NCI-H128 (cell line): Measurements from ENCODE around the gene CMIP.

Experiments used
- DNase-seq: peaks from one replicate; lab custom pipeline; 2025; ENCODE audit not compliant: unreplicated experiment; lab: John Stamatoyannopoulos, UW

Gene CMIP

DNA sequence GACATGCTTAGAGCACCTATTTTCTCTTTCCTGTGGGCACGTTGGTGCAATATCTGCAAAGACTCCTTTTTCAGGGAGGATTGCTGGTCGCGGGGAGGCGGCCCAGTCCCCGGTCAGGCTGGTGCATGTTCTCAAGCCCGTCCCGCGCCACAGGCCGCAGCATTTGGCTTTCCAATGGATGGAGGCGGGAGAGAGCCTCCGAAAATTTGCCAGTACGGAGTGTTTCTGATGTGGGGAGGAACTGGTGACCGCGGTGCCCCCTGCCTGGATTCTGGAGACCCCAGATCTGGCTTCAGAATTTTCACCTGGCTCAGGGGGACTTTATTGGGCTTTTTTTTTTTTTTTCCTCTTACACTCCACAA, 2.3 kb downstream of the CMIP start:
- no peak for DNase-seq

DNA sequence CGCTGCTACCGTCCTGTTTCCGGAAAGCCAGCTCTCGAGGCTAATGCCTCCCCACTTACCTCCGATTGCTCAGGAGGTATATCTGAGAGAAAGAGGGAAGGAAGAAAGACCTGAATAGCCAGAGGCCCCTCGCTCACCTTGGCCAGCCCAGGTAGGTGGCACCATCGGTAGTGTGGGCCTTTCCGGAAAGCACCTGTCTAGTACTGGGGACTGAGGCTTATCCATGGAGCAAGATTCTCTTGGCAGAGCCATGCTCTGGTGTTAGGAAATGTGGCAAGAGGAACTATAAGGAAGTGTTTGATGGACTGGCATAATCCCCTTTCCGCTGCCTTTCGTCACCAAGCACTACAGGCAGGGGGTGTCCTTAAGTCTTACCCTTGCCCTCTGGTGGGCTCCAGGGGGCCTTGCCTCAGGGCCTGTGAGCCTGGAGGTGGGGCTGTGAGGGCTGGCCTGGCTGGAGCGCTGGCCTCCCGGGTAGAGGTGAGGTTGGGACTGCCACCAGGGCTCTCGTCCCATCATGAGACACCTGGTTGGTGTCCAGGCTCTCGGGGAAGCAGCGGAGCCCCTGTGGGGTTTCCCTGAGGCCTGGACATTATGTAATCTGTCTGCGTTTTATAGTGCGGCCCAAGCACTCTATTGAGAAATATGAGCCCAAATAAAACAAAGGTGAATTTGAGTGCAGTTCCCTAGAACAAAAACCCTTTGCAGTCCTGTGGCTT, 2.9 kb downstream of the CMIP start:
- DNase-seq = no peak

DNA sequence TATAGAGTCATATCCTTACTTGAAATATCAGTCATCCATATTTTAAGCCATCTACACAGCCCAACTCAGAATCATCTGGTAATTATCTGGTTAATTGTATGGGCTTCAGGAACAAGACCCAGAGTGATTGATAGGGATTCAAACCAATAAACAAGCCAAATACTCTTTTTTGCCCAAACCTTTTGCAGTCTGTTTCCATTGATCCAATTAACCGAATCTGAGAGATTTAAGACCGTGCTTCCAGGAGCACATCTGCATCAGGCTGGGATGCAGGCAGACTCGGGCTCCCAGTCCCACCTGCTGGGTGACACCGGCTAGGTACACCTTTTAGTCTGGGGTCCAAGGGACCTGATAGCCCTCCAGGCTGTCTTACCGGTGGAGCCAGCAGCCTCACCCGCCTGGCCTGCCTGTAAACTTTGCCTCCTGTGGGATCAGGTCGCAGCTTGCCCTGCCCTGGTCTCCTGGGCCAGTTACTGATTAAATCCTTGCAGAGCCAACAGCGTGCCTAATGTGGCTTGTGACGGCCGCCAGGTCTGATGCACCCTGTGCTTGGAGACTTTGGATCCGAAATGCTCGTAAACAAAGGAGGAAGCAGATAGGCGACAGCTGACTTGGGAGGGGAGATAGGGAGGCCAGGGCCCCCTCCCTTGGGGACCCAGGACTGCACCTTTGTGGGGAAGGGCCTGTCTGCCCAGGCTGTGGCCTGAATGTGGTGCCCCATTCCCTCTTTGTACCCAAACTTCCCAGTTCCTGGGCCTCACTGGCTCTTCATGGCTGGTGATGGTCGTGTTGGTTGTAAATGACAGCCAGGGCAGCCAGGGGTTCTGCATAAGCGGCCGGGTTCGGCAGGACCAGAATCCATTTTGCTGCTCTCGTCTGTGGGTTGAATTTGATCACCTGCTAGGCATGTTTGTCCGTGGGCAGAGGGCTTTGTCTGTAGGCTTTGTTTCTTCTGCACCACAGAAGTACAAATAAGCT, 3.8 kb downstream of the CMIP start:
- no peak for DNase-seq

DNA sequence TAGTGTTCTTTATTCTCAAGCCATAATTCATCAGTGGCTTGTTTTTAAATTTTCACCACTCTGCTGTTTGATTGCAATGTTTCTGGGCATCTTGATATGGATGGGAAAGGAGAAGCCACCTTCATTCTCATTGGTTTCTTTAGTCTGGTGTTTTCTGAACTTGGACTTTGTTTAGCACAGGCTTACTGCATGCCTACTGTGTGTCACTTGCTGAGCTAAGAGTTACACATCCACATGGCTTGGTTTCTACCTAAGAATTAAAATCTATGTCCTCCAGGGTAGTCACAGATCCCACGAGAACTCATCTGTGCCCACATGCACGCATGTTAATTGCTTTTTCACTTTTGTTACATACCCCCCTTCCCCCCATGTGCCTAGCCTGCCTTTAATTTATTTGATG, 4.6 kb downstream of the CMIP start:
- DNase-seq = no peak

DNA sequence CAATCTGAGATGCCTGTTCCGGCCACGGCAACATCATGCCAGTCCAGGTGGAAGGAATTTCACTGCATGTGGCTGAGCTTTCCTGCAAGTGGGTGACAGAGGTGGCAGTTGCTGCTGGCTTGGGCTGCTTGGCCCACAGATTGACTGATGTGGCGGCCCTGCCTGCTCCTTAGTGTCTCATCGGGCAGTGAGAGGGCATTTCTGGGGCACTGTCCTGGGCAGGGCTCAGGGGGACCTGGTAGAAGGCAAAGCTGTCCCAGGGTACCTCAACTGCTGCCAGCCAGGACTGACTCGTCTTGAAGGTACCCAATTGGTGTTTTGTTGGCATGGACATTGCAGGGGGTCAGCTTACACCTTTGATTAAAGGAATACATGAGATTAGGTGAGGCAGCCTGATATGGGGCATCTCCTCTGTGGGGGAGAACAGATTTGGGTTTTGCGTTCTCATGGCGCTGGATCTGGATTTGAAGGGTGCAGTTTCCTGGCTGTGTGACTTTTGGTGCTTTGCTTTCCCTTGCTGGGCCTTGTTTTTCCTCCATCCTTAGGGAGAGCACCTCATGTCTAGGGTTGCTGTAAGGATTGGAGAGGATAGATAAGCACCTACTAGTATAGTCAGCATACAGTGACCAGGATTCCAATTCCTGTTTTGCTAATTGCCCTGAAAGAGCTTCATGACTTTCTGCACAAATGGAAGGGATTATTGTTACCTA, 5.4 kb downstream of the CMIP start:
- DNase-seq = no peak

DNA sequence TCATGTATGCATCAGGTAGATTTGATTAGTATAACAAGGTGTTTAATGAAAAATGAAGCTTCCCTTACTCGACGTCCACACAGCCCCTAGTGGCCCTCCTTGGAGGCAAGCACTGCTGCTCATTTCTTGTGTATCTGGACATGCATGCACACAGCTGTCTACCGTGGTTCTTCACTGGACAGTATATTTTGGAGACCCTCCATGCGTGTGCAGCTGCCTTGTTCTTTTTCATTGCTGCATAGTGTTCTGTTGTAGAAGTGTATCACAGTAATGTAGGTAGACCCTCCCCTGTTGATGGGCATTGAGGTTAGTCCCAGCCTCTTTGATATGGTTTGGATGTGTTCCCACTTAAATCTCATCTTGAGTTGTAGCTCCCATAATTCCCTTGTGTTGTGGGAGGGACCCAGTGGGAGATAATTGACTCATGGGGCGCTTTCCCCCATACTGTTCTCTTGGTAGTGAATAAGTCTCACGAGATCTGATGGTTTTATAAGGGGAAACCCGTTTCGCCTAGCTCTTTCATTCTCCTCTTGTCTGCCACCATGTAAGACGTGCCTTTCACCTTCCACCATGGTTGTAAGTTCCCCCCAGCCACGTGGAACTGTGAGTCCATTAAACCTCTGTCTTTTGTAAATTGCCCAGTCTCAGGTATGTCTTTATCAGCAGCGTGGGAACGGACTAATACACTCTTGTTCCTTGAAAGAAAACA, 6.3 kb downstream of the CMIP start:
- no peak for DNase-seq

DNA sequence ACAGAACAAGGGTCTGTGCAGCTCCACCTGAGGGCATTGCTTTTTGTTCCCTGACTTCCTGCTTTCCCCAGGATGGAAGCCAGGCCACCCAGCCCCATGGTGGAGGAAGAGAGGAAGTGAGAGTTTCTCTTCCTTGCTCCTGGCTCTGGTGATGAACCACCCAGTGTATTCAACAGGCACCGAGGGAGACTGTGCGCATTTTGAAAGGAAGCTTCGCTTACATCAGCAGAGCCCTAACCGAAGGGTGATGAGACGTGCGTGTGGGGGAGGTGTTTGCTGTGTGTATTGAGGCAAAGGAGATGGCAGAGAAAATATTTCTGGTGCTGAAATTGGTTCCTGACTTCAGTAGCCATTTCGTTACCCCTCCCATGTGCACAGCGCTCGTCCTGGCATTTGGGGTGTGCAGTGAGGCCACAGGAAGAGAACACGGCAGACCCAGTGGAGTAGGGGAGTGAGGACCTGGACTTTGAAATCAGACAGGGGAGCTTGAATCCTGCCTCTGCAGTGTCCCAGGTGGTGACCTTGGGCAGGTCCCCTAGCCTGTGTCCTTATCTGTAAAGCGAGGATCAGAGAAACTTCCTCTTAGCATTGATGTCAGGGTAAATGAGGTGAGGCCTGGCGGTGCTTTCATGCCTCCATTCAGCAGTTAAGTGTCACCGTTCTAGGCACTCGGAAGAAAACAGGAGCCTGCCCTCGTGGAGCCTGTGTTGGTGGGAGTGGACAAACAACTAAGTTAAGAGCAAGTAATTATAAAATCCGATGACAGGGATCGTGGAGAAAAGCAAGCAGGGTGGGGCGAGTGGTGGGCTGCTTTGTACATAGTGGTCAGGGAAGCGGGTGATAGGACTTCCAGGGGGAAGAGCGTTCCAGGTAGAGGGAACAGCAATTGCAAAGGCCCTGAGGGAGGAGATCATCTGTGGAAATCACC, 7.4 kb downstream of the CMIP start:
- DNase-seq = no peak

DNA sequence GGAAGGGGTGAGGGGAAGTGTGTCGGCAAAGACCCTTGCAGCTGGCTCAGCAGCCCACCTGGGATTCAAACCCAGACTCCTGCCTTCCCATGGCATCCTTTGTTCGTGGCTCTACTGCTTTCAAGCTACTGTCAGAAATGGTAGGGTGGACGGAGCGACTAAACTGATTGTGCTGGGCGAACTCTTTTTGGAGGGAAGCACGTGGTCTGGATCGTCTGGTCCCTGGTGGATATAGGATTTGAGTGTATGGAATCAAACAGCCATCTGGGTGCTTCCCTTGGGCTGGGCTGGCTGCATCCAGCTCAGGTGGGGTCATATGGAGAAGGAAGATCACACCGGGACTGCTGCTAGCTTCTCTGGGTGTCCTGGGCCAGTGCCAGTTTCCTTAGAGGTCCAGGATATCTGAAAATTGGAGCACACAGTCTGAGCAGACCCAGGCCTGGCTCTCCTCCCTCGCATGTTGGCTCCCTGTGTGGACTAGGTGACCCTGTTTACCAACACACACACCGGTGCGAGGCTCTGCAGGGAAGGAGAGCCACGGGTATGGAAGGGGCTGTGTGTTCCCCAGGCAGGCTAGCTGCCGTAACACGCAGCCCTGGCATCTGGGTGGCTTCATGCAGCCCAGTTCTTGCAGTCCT, 8.6 kb downstream of the CMIP start:
- no peak for DNase-seq

DNA sequence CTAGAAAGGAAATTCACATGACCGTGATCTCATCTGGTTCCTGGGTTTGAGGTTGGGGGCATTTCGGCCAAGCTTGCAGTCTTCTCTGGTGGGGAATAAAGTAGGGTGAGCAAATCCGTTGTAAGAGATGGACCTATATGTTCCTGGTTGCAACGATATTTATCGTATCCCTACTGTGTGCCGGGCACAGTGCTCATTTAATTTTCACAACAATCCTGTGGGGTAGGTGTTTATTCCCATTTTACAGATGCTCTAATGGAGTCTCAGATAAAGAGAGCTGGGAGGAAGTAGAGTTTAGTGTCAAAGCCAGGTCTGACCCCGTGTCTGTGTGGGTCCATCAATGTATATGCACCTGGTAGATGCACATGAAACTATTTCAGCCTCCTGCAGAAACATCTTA, 9.4 kb downstream of the CMIP start:
- no peak for DNase-seq

DNA sequence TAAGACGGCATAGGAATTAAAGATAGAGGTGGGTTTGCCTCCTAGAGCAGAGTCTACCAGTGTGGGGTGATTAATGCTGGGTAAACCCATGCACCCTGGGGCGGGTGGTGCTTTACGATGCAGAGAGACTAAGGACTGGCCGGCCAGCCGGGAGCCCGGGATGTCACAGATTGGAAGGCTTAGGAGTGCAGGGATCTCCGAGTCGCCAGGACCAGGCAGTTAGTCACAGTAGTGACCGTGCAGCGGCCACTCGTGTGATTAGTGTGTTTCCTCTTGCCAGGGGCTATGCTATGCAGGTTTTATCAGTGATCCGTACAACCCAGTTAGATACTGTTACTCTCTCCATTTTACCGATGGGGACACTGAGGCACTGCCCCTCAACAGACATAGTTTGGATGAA, 10.4 kb downstream of the CMIP start:
- no peak for DNase-seq

DNA sequence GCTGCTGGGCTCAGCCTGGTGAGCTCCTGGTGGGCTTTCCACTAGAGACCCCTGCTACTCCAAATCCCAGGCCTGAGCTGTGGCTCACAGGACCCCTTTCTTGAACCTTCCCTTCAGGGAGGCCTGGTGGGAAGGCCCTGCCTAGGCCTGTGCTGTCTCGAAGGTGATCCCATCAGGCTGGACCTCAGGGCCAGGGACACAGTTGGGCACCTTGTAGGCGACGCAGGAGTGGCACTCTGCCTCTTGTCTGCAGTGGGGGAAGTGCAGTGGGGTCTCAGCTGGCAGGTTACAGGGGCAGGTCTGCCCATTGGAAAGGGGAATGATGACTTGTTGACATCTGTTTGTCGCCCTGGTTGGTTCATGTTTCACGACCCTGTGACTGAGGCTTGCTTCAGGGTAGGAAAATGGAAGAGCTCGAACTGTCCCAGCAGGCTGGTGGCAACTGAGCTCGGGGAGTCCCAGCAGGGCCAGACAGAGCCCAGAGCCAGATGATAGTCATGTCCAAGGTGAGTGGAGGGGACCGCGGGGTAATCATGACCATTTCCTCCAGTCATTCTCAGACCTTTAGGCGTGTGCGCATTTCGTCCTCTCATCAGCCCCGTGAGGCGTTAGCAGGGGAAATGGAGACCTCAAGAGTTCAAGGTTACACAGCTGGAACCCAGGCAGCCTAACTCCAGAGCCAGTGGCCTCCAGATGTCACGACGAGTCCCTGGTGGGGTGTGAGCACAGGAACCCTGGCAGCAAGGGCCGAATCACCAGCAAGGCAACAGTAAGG, 11.3 kb downstream of the CMIP start:
- no peak for DNase-seq

DNA sequence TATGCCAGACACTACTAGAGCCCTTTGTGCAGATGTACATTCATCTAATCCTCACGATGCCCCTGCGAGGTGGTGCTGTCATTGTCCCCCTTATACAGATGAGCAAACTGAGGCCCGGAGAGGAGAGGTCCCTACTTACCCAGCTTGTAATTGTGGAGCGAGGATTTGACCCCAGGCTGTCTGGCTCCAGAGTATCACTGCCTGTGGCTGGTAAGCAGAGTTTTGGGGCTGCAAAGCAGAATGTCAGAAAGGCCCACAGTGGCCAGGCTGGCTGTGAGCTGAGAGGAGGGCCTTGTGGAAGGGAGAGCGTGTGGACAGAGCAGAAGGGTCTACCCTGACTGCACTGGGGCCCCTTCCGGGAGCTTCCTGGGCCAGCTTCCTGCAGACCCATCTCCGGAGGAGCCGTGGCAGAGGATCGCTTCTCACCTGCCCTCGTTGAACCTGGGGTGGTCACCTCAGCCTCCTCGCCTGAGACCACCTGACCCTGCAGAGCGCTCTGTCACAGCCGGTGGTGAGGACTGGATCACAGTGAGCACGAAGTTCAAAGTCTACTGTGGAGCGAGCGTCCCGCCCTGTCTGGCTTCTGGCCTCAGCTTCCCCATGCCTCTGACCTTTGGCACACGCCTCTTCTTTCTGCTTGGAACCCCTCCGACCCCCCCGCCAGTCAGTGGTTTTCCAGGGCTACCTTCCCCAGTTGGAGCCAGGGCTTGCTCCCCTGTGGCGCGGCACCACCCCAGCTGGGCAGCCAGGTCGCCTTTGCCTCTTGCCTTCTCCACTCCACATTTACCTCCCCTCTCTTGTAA, 12.1 kb downstream of the CMIP start:
- no peak for DNase-seq

DNA sequence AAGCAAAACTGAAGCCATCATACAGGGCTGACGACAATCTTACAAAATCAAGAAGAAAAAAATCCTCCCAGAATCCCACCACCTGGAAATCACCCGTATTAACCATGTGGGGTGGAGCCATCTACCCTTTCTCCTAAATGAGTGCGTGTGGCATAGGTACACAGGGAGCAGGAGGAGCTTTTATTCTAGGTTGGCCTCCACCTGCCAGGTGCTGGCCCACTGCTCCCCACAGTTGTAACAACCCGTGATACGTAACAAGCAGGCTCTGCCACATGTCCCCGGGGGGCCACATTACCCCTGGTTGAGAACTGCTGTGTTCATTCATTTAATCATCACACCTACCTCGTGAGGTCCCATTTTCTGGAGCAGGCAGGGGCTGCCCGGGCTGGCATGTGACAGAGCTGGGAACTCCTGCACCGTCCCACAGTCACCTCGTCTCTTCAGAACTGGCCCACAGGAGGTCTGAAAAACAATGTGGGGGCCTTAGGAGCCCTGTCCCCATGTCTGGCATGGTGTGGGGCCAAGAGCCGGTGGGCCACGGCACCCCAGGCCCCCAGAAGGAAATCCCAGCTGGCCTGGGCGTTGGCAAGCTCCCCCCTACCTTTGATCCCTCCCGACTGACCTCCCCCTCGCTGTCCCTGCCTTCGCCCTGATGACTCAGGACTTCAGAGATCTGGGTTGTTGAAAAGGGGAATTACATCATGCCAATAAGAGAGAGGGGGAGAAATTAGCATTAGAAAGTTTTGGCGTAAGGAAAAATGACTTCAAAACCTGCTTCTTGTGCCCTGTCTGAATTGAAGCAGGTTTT, 12.9 kb downstream of the CMIP start:
- no peak for DNase-seq

DNA sequence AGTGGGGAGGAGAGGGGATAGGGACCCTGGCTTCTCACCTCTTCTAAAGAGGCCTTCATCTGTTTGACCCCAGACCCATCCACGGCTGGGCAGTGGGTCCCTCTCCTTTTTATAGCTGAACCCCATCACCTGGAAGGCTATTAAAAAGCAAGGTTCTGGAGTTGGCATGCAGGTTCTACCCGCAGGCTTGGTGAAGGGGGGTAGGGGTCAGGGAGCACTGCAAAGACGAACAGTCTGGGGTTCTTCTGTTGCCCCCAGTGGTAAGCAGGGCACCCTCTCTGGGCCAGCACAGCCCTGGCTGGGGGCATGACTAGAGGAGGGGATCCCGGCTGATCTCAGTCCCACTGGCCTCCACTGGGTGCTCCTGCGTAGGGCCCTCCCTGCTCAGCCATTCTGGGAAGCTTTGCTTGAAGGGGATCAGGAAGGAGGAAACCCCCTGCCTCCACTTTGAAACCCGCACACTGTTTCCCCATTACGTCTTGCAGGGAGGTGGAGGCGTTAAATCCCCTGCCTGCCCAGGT, 13.6 kb downstream of the CMIP start:
- DNase-seq = no peak

DNA sequence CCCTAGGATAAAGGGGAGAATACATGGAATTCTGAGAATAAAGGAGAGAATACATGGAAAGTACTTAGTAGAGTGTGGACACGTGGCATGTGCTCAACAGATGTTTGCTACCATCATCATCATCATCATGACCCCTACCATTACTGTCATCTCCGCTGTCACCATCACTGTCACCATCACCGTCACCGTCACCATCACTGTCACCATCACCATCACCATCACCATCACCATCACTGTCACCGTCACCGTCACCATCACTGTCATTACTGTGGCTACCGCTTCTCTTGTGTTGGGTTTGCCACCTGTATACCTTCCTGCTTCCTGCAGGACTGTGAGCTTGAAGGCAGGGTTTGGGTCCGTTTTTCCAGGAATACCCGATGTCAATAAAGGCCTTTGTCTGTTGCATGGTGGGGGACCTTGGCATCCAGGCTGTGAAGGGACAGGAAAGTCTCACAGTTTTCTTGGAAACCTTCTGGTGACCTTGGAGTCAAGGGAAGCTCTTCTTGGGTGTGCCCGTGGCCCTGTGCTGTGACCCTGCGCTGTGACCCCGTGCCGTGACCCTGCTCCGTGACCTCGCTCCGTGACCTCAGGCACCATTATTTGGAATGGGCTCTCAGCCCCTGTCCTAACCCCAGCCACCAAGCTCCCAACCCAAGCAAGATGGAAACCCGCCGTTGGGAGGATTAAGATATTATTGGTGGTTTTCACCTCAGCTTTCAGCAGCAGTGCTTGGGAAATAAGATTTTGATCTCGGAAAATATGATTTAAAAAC, 14.4 kb downstream of the CMIP start:
- DNase-seq = no peak

DNA sequence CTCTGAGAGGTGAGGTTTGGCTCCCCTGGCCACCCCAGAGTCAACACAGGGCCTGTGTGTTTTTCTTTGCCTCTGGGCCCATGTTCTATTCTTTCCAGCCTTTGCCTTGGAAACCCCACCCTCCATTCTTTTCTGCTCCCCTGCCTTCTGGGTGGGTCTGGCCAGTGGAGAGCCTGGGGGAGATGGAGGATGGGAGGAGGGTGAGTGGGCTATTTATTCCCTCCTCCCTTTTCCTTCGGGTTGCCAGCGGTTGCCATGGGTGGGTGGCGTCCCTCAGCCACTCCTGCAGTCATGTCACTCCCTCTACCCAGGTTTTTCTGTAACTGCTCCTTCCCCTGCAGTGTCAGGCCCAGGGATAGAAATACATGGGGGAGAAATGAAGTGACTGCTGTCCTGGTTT, 15.5 kb downstream of the CMIP start:
- DNase-seq = no peak
